ENCODE data around the gene CSNK1D.

CSNK1D gene

GRCh38 chr17:82267575-82268379 is 5.7 kb downstream of the CSNK1D start:
- peaks cover 26% of the 10 kb centered on the region for H3K4me1 ChIP-seq (ENCODE audit: control insufficient read depth, insufficient read depth, low read length)
- POLR2A ChIA-PET = interaction anchor here (0.6 to 3.2 kb wide), 7 partner anchors 12 to 69 kb away, joined by 3 to 22 read pairs (median 6); no protein-coding TSS in a partner anchor
- H3K27ac ChIP-seq (ENCODE audit: extremely low read depth, low read depth, low read length) = peak overlapping the region; percentile 39
- H3K9me3 ChIP-seq (ENCODE audit: control insufficient read depth, insufficient read depth, low read depth, low read length) = no peaks in the 10 kb centered on the region
- CTCF ChIA-PET = interaction anchor here (0.6 to 1.2 kb wide), 5 partner anchors 15 to 83 kb away, joined by 3 read pairs; no protein-coding TSS in a partner anchor
- peak overlapping the region; percentile 14 for H3K4me3 ChIP-seq (ENCODE audit: low read depth, low read length)
- peaks cover 46 to 95% of the 10 kb centered on the region in 2 experiments for H3K36me3 ChIP-seq (ENCODE audit: control insufficient read depth in 2 of 2, insufficient read depth in 1 of 2, low read length in 2 of 2)
- TF ChIP-seq, protein P1, sequence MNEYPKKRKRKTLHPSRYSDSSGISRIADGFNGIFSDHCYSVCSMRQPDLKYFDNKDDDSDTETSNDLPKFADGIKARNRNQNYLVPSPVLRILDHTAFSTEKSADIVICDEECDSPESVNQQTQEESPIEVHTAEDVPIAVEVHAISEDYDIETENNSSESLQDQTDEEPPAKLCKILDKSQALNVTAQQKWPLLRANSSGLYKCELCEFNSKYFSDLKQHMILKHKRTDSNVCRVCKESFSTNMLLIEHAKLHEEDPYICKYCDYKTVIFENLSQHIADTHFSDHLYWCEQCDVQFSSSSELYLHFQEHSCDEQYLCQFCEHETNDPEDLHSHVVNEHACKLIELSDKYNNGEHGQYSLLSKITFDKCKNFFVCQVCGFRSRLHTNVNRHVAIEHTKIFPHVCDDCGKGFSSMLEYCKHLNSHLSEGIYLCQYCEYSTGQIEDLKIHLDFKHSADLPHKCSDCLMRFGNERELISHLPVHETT (tag by site-specific recombination; IDR thresholded peaks at IDR 0.05) = peak; percentile 14; the same call in 1 of the 2 replicates
- TF ChIP-seq ZNF133 (tag by site-specific recombination; IDR thresholded peaks at IDR 0.05) (no peak), ZNF521 (tag by site-specific recombination; IDR thresholded peaks at IDR 0.05) (no peak), SP7 (tag by site-specific recombination; IDR thresholded peaks at IDR 0.05) (peak; percentile 92), ZNF354C (tag by site-specific recombination; IDR thresholded peaks at IDR 0.05; ENCODE audit: borderline replicate concordance, low read depth) (no peak), ZNF394 (tag by site-specific recombination; IDR thresholded peaks at IDR 0.05; ENCODE audit: borderline replicate concordance) (peak; percentile 90), YY2 (tag by site-specific recombination; IDR thresholded peaks at IDR 0.05) (no peak), ZNF157 (tag by site-specific recombination; IDR thresholded peaks at IDR 0.05) (no peak), ZNF48 (tag by site-specific recombination; IDR thresholded peaks at IDR 0.05) (no peak), ZNF121 (tag by site-specific recombination; IDR thresholded peaks at IDR 0.05) (no peak), OSR2 (tag by site-specific recombination; IDR thresholded peaks at IDR 0.05) (no peak), ZNF707 (tag by site-specific recombination; IDR thresholded peaks at IDR 0.05) (no peak), TRIM28 (IDR thresholded peaks at IDR 0.05; ENCODE audit: borderline replicate concordance, low read length) (0 out of 2 replicates have a peak, but pooled peaks have one; percentile 13), ZNF341 (tag by site-specific recombination; IDR thresholded peaks at IDR 0.05; ENCODE audit: low read depth) (no peak), ZEB2 (tag by site-specific recombination; IDR thresholded peaks at IDR 0.05) (peak; percentile 83), GLIS2 (tag by site-specific recombination; IDR thresholded peaks at IDR 0.05) (peak; percentile 82), REPIN1 (tag by site-specific recombination; IDR thresholded peaks at IDR 0.05; ENCODE audit: low read depth) (no peak), ZNF544 (tag by site-specific recombination; IDR thresholded peaks at IDR 0.05) (no peak), ZNF555 (tag by site-specific recombination; conservative IDR thresholded peaks at IDR 0.05) (no peak), ZNF174 (tag by site-specific recombination; IDR thresholded peaks at IDR 0.05) (no peak)
- TF ChIP-seq, protein P2, sequence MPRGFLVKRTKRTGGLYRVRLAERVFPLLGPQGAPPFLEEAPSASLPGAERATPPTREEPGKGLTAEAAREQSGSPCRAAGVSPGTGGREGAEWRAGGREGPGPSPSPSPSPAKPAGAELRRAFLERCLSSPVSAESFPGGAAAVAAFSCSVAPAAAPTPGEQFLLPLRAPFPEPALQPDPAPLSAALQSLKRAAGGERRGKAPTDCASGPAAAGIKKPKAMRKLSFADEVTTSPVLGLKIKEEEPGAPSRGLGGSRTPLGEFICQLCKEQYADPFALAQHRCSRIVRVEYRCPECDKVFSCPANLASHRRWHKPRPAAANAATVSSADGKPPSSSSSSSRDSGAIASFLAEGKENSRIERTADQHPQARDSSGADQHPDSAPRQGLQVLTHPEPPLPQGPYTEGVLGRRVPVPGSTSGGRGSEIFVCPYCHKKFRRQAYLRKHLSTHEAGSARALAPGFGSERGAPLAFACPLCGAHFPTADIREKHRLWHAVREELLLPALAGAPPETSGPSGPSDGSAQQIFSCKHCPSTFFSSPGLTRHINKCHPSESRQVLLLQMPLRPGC (tag by site-specific recombination; IDR thresholded peaks at IDR 0.05) = peak; percentile 55
- TF ChIP-seq, protein P3, sequence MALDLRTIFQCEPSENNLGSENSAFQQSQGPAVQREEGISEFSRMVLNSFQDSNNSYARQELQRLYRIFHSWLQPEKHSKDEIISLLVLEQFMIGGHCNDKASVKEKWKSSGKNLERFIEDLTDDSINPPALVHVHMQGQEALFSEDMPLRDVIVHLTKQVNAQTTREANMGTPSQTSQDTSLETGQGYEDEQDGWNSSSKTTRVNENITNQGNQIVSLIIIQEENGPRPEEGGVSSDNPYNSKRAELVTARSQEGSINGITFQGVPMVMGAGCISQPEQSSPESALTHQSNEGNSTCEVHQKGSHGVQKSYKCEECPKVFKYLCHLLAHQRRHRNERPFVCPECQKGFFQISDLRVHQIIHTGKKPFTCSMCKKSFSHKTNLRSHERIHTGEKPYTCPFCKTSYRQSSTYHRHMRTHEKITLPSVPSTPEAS (tag by site-specific recombination; IDR thresholded peaks at IDR 0.05) = no peak
- TF ChIP-seq, protein P4, sequence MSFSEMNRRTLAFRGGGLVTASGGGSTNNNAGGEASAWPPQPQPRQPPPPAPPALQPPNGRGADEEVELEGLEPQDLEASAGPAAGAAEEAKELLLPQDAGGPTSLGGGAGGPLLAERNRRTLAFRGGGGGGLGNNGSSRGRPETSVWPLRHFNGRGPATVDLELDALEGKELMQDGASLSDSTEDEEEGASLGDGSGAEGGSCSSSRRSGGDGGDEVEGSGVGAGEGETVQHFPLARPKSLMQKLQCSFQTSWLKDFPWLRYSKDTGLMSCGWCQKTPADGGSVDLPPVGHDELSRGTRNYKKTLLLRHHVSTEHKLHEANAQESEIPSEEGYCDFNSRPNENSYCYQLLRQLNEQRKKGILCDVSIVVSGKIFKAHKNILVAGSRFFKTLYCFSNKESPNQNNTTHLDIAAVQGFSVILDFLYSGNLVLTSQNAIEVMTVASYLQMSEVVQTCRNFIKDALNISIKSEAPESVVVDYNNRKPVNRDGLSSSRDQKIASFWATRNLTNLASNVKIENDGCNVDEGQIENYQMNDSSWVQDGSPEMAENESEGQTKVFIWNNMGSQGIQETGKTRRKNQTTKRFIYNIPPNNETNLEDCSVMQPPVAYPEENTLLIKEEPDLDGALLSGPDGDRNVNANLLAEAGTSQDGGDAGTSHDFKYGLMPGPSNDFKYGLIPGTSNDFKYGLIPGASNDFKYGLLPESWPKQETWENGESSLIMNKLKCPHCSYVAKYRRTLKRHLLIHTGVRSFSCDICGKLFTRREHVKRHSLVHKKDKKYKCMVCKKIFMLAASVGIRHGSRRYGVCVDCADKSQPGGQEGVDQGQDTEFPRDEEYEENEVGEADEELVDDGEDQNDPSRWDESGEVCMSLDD (tag by site-specific recombination; IDR thresholded peaks at IDR 0.05) = peak; percentile 76
- TF ChIP-seq, protein P5, sequence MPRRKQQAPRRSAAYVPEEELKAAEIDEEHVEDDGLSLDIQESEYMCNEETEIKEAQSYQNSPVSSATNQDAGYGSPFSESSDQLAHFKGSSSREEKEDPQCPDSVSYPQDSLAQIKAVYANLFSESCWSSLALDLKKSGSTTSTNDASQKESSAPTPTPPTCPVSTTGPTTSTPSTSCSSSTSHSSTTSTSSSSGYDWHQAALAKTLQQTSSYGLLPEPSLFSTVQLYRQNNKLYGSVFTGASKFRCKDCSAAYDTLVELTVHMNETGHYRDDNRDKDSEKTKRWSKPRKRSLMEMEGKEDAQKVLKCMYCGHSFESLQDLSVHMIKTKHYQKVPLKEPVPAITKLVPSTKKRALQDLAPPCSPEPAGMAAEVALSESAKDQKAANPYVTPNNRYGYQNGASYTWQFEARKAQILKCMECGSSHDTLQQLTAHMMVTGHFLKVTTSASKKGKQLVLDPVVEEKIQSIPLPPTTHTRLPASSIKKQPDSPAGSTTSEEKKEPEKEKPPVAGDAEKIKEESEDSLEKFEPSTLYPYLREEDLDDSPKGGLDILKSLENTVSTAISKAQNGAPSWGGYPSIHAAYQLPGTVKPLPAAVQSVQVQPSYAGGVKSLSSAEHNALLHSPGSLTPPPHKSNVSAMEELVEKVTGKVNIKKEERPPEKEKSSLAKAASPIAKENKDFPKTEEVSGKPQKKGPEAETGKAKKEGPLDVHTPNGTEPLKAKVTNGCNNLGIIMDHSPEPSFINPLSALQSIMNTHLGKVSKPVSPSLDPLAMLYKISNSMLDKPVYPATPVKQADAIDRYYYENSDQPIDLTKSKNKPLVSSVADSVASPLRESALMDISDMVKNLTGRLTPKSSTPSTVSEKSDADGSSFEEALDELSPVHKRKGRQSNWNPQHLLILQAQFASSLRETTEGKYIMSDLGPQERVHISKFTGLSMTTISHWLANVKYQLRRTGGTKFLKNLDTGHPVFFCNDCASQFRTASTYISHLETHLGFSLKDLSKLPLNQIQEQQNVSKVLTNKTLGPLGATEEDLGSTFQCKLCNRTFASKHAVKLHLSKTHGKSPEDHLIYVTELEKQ (tag by site-specific recombination; IDR thresholded peaks at IDR 0.05; ENCODE audit: borderline replicate concordance) = no peak
- TF ChIP-seq, protein P6, sequence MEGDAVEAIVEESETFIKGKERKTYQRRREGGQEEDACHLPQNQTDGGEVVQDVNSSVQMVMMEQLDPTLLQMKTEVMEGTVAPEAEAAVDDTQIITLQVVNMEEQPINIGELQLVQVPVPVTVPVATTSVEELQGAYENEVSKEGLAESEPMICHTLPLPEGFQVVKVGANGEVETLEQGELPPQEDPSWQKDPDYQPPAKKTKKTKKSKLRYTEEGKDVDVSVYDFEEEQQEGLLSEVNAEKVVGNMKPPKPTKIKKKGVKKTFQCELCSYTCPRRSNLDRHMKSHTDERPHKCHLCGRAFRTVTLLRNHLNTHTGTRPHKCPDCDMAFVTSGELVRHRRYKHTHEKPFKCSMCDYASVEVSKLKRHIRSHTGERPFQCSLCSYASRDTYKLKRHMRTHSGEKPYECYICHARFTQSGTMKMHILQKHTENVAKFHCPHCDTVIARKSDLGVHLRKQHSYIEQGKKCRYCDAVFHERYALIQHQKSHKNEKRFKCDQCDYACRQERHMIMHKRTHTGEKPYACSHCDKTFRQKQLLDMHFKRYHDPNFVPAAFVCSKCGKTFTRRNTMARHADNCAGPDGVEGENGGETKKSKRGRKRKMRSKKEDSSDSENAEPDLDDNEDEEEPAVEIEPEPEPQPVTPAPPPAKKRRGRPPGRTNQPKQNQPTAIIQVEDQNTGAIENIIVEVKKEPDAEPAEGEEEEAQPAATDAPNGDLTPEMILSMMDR (tag by site-specific recombination; IDR thresholded peaks at IDR 0.05) = peak; percentile 51; the same call in 1 of the 2 replicates
